RWPE2 (cell line): Measurements from ENCODE around the gene MMP12.
A peak's percentile ranks its signal among the peaks of the same experiment; 100 is the strongest.

Source experiments
- ATAC-seq: fragments of 200-7000 bp; cut with Tn5 transposase; 3 replicates; pipeline ENCODE4 v1.9.1; 2021; ENCODE audit warnings: low read depth
- DNase-seq: peaks from one replicate; pipeline ENCODE4 v3.0.0-alpha.2; 2020; ENCODE audit warnings: low spot score
- H3K27ac ChIP-seq: fragments of 450-650 bp; 2 replicates; pipeline ENCODE4 v1.5.1; 2017; ENCODE audit warnings: mild to moderate bottlenecking; ENCODE audit not compliant: poor library complexity, severe bottlenecking
- H3K27me3 ChIP-seq: fragments of 250-450 bp; sonication (Bioruptor Pico); 2 replicates; pipeline ENCODE4 v1.5.1; 2021; ENCODE audit warnings: mild to moderate bottlenecking, moderate library complexity; ENCODE audit not compliant: insufficient read depth, poor library complexity, severe bottlenecking
- H3K36me3 ChIP-seq: fragments of 250-450 bp; sonication (Bioruptor Pico); 2 replicates; pipeline ENCODE4 v1.5.1; 2020; ENCODE audit warnings: low read depth, mild to moderate bottlenecking, moderate library complexity
- H3K4me1 ChIP-seq: fragments of 250-450 bp; sonication (Bioruptor Pico); 2 replicates; pipeline ENCODE4 v1.5.1; 2021; ENCODE audit warnings: mild to moderate bottlenecking, moderate library complexity; ENCODE audit not compliant: insufficient read depth, poor library complexity, severe bottlenecking
- H3K4me3 ChIP-seq: fragments of 250-450 bp; sonication (Bioruptor Pico); 2 replicates; pipeline ENCODE4 v1.5.1; 2021; ENCODE audit warnings: mild to moderate bottlenecking, moderate library complexity; ENCODE audit not compliant: severe bottlenecking
- H3K9me3 ChIP-seq: fragments of 250-450 bp; sonication (Bioruptor Pico); 2 replicates; pipeline ENCODE4 v1.5.1; 2021; ENCODE audit warnings: mild to moderate bottlenecking, moderate library complexity; ENCODE audit not compliant: severe bottlenecking
- CTCF ChIP-seq: fragments of 450-650 bp; IDR thresholded peaks from one replicate; pipeline ENCODE4 v1.5.1; 2017; ENCODE audit warnings: mild to moderate bottlenecking, moderate library complexity; ENCODE audit not compliant: poor library complexity, severe bottlenecking

MMP12 gene

GRCh38 chr11:102900346-102900745 lies 25.6 kb upstream of the MMP12 start:
- H3K4me3 ChIP-seq = no peak overlapping the region
- no peaks in the 10 kb centered on the region for H3K36me3 ChIP-seq
- no peak for TF ChIP-seq CTCF
- no peaks in the 10 kb centered on the region for H3K27me3 ChIP-seq
- H3K4me1 ChIP-seq = peaks cover 9% of the 10 kb centered on the region
- H3K9me3 ChIP-seq = no peaks in the 10 kb centered on the region
- peak; percentile 92 for ATAC-seq
- H3K27ac ChIP-seq = peak overlapping the region; percentile 13
- DNase-seq = no peak

GRCh38 chr11:102891736-102892135 lies 17.0 kb upstream of the MMP12 start:
- no peak for DNase-seq
- TF ChIP-seq CTCF = no peak
- Histone ChIP-seq H3K4me1 (no peaks in the 10 kb centered on the region), H3K4me3 (no peak overlapping the region), H3K36me3 (no peaks in the 10 kb centered on the region), H3K27ac (no peak overlapping the region), H3K27me3 (no peaks in the 10 kb centered on the region), H3K9me3 (no peaks in the 10 kb centered on the region)
- ATAC-seq = no peak

GRCh38 chr11:102886999-102887398 lies 12.2 kb upstream of the MMP12 start:
- Histone ChIP-seq H3K9me3 (no peaks in the 10 kb centered on the region), H3K27me3 (no peaks in the 10 kb centered on the region), H3K4me1 (no peaks in the 10 kb centered on the region), H3K27ac (no peak overlapping the region), H3K36me3 (no peaks in the 10 kb centered on the region), H3K4me3 (no peak overlapping the region)
- TF ChIP-seq CTCF = no peak
- peak; percentile 44; the same call in 1 of the 3 replicates for ATAC-seq
- DNase-seq = no peak

GRCh38 chr11:102883141-102883540 lies 8.4 kb upstream of the MMP12 start:
- Histone ChIP-seq H3K4me1 (no peaks in the 10 kb centered on the region), H3K27me3 (no peaks in the 10 kb centered on the region), H3K36me3 (no peaks in the 10 kb centered on the region), H3K27ac (no peak overlapping the region), H3K9me3 (no peaks in the 10 kb centered on the region), H3K4me3 (no peak overlapping the region)
- TF ChIP-seq CTCF = no peak
- DNase-seq (no peak), ATAC-seq (no peak)

DNA sequence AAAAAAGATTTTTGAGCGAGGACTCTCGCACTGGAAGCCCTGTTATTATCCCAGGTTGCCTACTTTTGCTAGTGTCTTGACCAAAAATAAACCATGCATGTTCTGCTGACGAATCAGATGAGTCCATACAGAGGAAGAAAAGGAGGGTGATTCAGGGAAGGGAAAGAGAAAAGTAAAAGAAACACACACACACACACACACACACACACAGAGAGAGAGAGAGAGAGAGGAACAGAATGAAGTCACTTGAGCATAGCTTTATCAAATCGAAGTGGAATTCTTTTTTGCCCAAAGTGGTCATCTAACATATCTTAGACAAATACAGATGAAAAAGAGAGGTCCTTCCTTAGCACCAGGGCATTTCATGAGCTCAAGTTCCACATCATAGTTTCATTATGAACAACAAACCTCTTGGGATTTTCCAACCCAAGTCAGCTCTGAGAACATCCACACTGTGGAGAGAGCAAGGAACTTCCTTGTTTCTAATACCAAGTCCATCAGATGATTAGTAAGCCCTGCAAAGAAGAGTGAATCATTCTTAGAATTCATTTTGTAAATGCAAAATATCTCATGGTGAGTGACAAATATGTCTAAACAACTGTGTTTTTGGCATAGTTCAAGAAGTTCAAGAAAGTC lies 7.7 kb upstream of the MMP12 start:
- DNase-seq = no peak
- H3K4me1 ChIP-seq = no peaks in the 10 kb centered on the region
- no peak overlapping the region for H3K4me3 ChIP-seq
- H3K9me3 ChIP-seq = no peaks in the 10 kb centered on the region
- no peaks in the 10 kb centered on the region for H3K36me3 ChIP-seq
- no peaks in the 10 kb centered on the region for H3K27me3 ChIP-seq
- no peak for ATAC-seq
- no peak for TF ChIP-seq CTCF
- no peak overlapping the region for H3K27ac ChIP-seq
